OCI-LY7 (cell line): ENCODE results near the gene BAHD1. TPM values are rescaled to one million over a fixed set of nuclear protein-coding genes. Genes with fewer than 3 reads are reported as not detected.

Experiments
- BruUV-seq: library from RNA; stranded (reverse); fragments of 400-500 nt; replicated peaks from 2 replicates; lab custom pipeline; 2021; lab: Mats Ljungman, UMichigan
- CTCF ChIA-PET: fragments of 300-600 bp; sonication (Branson Sonifier 250); formaldehyde crosslinking; loops from one replicate; lab custom pipeline; 2022; ENCODE audit warnings: antibody characterized with exemption; ENCODE audit not compliant: unreplicated experiment; lab: Charles Lee
- POLR2A ChIA-PET: fragments of 300-600 bp; sonication (Branson Sonifier 250); formaldehyde crosslinking; loops from one replicate; lab custom pipeline; 2022; ENCODE audit warnings: antibody characterized with exemption; lab: Charles Lee
- DNase-seq: peaks from one replicate; pipeline ENCODE4 v3.0.0-alpha.2; 2015; ENCODE audit warnings: low spot score
- H2AFZ ChIP-seq: fragments of 200-600 bp; sonication (generic), shearing (Covaris generic); 2 replicates; pipeline ENCODE4 v1.6.1; 2014; ENCODE audit warnings: mild to moderate bottlenecking, antibody characterized with exemption, low read length, moderate library complexity
- H3K27ac ChIP-seq: fragments of 200-600 bp; sonication (generic); 2 replicates; pipeline ENCODE4 v1.5.1; 2014; ENCODE audit warnings: mixed run types, low read depth, mild to moderate bottlenecking, moderate library complexity, low read length, inconsistent platforms; ENCODE audit not compliant: poor library complexity, severe bottlenecking
- H3K36me3 ChIP-seq: fragments of 200-600 bp; sonication (generic); 2 replicates; pipeline ENCODE4 v1.6.1; 2014; ENCODE audit warnings: mild to moderate bottlenecking, antibody characterized with exemption, low read length, moderate library complexity, mixed read lengths; ENCODE audit not compliant: insufficient read depth
- H3K4me1 ChIP-seq: fragments of 200-600 bp; sonication (generic); 2 replicates; pipeline ENCODE4 v1.5.1; 2014; ENCODE audit warnings: mild to moderate bottlenecking, low read length; ENCODE audit not compliant: insufficient read depth, poor library complexity, severe bottlenecking
- H3K4me2 ChIP-seq: fragments of 200-600 bp; sonication (generic); 2 replicates; pipeline ENCODE4 v1.6.1; 2014; ENCODE audit warnings: mild to moderate bottlenecking, low read length
- H3K4me3 ChIP-seq: fragments of 200-600 bp; sonication (generic); 2 replicates; pipeline ENCODE4 v1.5.1; 2014; ENCODE audit warnings: mild to moderate bottlenecking, low read depth, low read length; ENCODE audit not compliant: poor library complexity, severe bottlenecking
- H3K79me2 ChIP-seq: fragments of 200-600 bp; sonication (generic); 2 replicates; pipeline ENCODE4 v1.6.1; 2016; ENCODE audit warnings: low read depth, mild to moderate bottlenecking, low read length, moderate library complexity, mixed read lengths; ENCODE audit not compliant: insufficient read depth
- H3K9me2 ChIP-seq: fragments of 200-600 bp; sonication (generic); 2 replicates; pipeline ENCODE4 v1.6.1; 2016; ENCODE audit warnings: mild to moderate bottlenecking, low read length, mixed read lengths; ENCODE audit not compliant: insufficient read depth
- H3K9me3 ChIP-seq: fragments of 200-600 bp; sonication (generic); 2 replicates; pipeline ENCODE4 v1.6.1; 2014; ENCODE audit warnings: mild to moderate bottlenecking, mixed run types, low read length, mixed read lengths
- H4K20me1 ChIP-seq: fragments of 200-600 bp; sonication (generic); 2 replicates; pipeline ENCODE4 v1.6.1; 2014; ENCODE audit warnings: mild to moderate bottlenecking, antibody characterized with exemption, low read length, moderate library complexity, mixed read lengths; ENCODE audit not compliant: insufficient read depth
- EZH2phosphoT487 ChIP-seq: fragments of 200-600 bp; sonication (generic); IDR thresholded peaks from 2 replicates; pipeline ENCODE4 v1.6.1; 2018; ENCODE audit warnings: low read depth, borderline replicate concordance, mild to moderate bottlenecking, mixed run types, antibody characterized with exemption, low read length, moderate library complexity, mixed read lengths
- intact Hi-C: fragments of 100-400 bp; cut with micrococcal nuclease; formaldehyde crosslinking; loops from one replicate; pipeline ENCODE4 v1.10.0; 2022; ENCODE audit not compliant: unreplicated experiment
- total RNA-seq, 2 experiments: library from RNA; depleted of rRNA in 1 of 2; stranded (reverse); fragments of >200 nt in 1 of 2; shearing (Covaris generic) in 1 of 2; gene quantifications; 2 replicates each; pipeline ENCODE4 v1.2.3, GENCODE V29; 2014 to 2022
- TF ChIP-seq, protein P1 (sequence below): fragments of 200-600 bp; sonication (generic); conservative IDR thresholded peaks from 2 replicates; pipeline ENCODE4 v1.5.1; 2014; ENCODE audit warnings: mild to moderate bottlenecking, antibody characterized with exemption, low read length, moderate library complexity, mixed read lengths

BAHD1 gene
- total RNA-seq, 2 experiments from 2014 or later = 15.0 to 22.3 TPM

DNA sequence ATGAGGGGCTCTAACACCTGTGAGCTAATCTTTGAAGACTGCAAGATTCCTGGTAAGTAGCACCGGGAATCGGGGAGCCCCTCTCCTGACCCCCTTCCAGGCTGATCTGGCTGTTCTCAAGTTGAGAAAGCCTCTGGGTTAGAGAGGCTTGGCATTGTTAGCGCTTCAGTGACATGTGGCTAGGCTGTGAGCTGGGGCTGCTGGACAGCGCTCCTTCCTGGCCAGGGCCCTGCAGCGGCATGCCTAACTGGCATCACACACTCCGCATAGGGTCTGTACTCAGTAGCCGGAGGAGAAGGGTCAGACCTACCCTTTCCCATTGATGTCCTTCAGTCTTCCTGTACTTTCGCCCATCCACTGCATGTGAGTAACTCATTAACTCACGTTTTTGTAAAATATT lies 27.7 kb upstream of the BAHD1 start:
- no peak overlapping the region for H3K4me2 ChIP-seq
- H4K20me1 ChIP-seq = no peaks in the 10 kb centered on the region
- no peak overlapping the region for H3K27ac ChIP-seq
- no peaks in the 10 kb centered on the region for H3K79me2 ChIP-seq
- no peak overlapping the region for H2AFZ ChIP-seq
- H3K4me1 ChIP-seq = no peaks in the 10 kb centered on the region
- H3K9me2 ChIP-seq = no peaks in the 10 kb centered on the region
- ChIA-PET POLR2A (no interaction called here), CTCF (no interaction called here)
- BruUV-seq = no TSS peak
- H3K36me3 ChIP-seq = peaks cover 30% of the 10 kb centered on the region; the same call in 1 of the 2 replicates
- intact Hi-C loops = no loop called here
- no peak for TF ChIP-seq EZH2phosphoT487
- TF ChIP-seq, protein P1, sequence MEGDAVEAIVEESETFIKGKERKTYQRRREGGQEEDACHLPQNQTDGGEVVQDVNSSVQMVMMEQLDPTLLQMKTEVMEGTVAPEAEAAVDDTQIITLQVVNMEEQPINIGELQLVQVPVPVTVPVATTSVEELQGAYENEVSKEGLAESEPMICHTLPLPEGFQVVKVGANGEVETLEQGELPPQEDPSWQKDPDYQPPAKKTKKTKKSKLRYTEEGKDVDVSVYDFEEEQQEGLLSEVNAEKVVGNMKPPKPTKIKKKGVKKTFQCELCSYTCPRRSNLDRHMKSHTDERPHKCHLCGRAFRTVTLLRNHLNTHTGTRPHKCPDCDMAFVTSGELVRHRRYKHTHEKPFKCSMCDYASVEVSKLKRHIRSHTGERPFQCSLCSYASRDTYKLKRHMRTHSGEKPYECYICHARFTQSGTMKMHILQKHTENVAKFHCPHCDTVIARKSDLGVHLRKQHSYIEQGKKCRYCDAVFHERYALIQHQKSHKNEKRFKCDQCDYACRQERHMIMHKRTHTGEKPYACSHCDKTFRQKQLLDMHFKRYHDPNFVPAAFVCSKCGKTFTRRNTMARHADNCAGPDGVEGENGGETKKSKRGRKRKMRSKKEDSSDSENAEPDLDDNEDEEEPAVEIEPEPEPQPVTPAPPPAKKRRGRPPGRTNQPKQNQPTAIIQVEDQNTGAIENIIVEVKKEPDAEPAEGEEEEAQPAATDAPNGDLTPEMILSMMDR = no peak
- H3K4me3 ChIP-seq = no peak overlapping the region
- H3K9me3 ChIP-seq = no peaks in the 10 kb centered on the region
- DNase-seq = no peak

DNA sequence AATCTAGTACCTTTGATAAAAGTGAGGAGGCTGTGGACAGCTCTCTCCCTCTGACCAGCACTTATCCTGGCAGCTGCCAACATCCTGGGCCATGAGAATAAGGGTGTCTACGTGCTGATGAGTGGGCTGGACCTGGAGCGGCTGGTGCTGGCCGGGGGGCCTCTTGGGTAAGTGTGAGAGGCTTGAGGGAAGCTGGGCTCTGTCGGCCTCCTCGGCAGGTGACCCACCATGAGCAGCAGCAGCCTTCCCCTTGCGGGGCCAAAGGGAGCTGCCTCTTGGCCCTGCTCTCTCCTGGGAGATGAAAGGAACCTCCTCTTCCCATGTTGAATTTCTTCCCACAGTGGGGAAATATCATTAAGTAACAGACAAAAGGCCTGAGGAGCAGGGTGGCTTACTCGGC lies 25.9 kb upstream of the BAHD1 start:
- intact Hi-C loops = no loop called here
- no peak for DNase-seq
- no peak overlapping the region for H3K4me3 ChIP-seq
- H3K36me3 ChIP-seq = peaks cover 30% of the 10 kb centered on the region; the same call in 1 of the 2 replicates
- ChIA-PET CTCF (no interaction called here), POLR2A (interaction anchor here (1.1 kb wide), 1 partner anchor 9 kb away, joined by 3 read pairs; the partner anchor contains the start of gene IVD)
- TF ChIP-seq, protein P1 = no peak
- no peak for TF ChIP-seq EZH2phosphoT487
- H4K20me1 ChIP-seq = no peaks in the 10 kb centered on the region
- no peak overlapping the region for H3K27ac ChIP-seq
- no peaks in the 10 kb centered on the region for H3K79me2 ChIP-seq
- no peaks in the 10 kb centered on the region for H3K9me3 ChIP-seq
- BruUV-seq = no TSS peak
- H3K9me2 ChIP-seq = no peaks in the 10 kb centered on the region
- no peaks in the 10 kb centered on the region for H3K4me1 ChIP-seq
- H2AFZ ChIP-seq = no peak overlapping the region
- no peak overlapping the region for H3K4me2 ChIP-seq

DNA sequence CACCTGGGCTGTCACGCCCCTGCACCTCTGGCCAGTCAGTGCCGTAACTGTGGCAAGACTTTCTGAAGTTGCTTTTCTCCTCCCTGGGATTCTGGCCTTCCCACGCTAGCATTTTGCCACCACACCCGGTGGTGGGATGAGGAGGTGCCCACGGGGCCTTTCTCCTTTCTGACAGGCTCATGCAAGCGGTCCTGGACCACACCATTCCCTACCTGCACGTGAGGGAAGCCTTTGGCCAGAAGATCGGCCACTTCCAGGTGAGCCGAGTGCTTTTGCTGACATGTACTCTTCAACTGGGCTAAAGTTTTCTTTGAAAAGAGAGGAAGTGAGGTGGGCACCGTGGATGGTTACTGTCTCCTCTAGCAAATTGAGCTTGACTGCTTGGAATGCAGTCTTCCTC lies 25.5 kb upstream of the BAHD1 start:
- no peaks in the 10 kb centered on the region for H3K9me2 ChIP-seq
- no peaks in the 10 kb centered on the region for H4K20me1 ChIP-seq
- no TSS peak for BruUV-seq
- ChIA-PET CTCF (no interaction called here), POLR2A (interaction anchor here (0.7 kb wide), 1 partner anchor 269 kb away, joined by 3 read pairs; no protein-coding TSS in a partner anchor)
- no peak overlapping the region for H3K27ac ChIP-seq
- H3K4me1 ChIP-seq = no peaks in the 10 kb centered on the region
- H3K36me3 ChIP-seq = peaks cover 29% of the 10 kb centered on the region; the same call in 1 of the 2 replicates
- no peak for TF ChIP-seq EZH2phosphoT487
- H2AFZ ChIP-seq = no peak overlapping the region
- H3K4me2 ChIP-seq = no peak overlapping the region
- H3K4me3 ChIP-seq = no peak overlapping the region
- no peak for DNase-seq
- intact Hi-C loops = no loop called here
- no peaks in the 10 kb centered on the region for H3K79me2 ChIP-seq
- H3K9me3 ChIP-seq = no peaks in the 10 kb centered on the region
